ENCODE results near the gene SMPD3.

Gene SMPD3

DNA sequence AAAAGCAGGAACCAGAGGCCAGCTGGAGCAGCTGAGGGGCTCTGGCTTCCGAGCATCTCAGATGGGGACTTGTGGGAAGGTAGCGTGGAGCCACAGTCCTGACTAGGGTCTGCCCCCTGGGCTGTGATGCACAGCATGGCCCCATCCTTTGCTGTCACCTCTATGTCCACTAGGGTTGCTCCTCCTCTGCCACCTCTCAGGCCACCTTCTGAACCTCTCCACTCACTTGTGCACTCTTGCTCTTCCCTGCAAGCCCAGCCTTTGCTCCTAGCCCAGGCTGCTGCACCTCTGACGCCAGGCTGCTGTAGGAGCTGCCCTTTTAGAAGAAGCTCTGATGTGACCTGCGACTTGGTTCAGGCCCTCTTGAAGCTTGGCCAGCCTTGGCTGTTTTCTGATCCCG, 24.3 kb upstream of the SMPD3 start:
- DNase-seq (ENCODE audit: low read depth in 1 of 2, low spot score in 1 of 2), result no peak

- no peak for DNase-seq (ENCODE audit: low read depth in 1 of 2, low spot score in 1 of 2)
Observed at GRCh38 chr16:68470461-68471150, 22.3 kb upstream of the SMPD3 start.

GRCh38 chr16:68469796-68470460, 21.6 kb upstream of the SMPD3 start:
- DNase-seq (ENCODE audit: low read depth in 1 of 2, low spot score in 1 of 2), result no peak

DNA sequence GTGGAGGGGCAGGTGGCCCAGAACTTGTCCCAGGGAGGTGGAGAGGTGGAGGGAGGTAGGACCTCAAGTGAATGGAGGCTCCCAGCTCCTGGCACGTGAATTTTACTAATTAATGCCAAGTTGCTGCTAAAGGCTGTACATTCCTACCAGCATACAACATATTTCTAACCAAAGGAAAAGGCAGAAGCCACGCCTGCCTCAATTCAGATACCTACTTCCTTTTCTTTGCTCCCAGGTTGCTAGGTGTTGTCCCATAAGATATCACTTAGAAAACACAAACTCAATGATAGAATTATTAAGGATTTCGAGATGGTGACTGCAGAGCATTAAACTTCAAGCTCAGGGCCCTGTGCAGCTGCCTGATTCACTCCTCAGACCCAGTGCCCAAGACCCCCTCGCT, 20.5 kb upstream of the SMPD3 start:
- no peak for DNase-seq (ENCODE audit: low read depth in 1 of 2, low spot score in 1 of 2)

DNA sequence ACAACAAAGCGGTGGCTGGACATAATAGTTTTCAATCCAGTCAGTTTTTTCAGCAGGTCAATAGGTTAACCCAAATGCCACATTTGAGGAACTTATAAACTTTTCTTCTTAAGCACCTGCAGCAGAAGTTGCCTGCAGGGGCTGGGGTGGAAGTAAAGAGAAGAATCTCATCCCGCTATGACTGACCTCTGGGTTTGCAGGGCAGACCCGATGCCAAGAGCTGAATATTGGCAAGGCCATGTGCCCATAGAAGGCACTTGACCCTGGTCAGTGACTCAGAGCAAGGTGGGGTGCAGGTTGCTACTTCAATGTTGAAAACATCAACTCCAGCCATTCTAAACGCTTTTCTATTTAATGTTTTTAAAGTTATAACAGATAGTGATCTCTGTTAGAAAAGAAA, 17.9 kb upstream of the SMPD3 start:
- no peak for DNase-seq (ENCODE audit: low read depth in 1 of 2, low spot score in 1 of 2)

DNA sequence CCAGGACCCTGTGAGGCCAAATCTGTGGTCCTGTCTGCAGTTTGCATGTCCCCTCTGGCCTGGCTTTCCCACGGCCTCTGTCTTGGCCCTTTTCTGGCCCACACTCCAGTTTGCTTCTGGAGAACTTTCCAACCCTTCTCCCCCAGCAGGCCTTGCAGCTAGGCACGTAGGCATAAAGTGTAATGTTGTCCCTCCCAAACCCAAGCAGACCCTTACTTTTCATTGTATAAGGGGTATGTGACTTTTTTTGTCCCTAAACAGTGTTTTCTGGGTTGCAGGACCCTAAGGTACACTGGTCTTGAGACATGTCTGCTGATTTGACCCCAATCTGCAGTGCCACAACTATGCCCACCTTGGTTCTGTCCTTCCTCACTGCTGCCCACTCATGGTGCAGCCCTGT, 15.6 kb upstream of the SMPD3 start:
- no peak for DNase-seq (ENCODE audit: low read depth in 1 of 2, low spot score in 1 of 2)

DNA sequence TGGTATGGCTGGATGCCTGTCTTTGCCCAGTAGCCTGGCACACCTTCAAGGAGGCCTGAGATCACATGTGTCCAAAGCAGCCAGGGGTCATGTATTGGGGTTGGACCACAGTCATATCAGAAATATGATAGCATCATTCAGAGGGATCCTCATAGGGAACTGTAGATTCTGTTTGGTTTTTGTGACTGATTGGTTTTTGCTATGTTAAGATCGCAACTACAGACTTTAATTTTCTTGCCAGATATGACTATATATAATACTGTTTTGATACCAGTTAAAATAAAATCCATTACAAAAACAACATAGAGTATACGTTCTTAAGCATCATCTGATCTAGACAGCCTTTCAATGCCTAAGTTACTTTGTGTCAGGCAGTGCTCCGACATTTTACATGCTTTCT, 11.8 kb upstream of the SMPD3 start:
- no peak for DNase-seq (ENCODE audit: low read depth in 1 of 2, low spot score in 1 of 2)

- no peak for DNase-seq (ENCODE audit: low read depth in 1 of 2, low spot score in 1 of 2)
Observed at GRCh38 chr16:68459457-68459856, 11.1 kb upstream of the SMPD3 start.

DNA sequence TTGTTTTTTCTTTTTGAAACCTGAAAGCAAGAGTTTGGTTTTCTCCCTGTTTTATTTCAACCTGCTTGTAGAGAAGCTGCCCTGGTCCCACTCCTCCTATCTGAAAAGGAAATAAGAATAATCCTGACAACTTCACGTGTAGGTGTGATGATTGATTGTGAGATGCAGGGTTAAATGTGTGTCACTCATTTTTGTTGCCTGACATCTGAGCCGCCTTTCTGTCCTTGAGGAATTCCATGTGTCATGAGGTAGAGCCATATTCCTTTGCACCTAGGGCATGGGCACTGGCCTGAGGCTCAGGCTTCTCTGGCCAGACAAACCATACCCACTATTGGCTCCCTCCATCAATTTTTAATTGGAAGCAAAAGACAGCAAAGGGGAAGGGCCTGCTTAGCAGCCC, 10.2 kb upstream of the SMPD3 start:
- DNase-seq (ENCODE audit: low read depth in 1 of 2, low spot score in 1 of 2), result no peak

DNA sequence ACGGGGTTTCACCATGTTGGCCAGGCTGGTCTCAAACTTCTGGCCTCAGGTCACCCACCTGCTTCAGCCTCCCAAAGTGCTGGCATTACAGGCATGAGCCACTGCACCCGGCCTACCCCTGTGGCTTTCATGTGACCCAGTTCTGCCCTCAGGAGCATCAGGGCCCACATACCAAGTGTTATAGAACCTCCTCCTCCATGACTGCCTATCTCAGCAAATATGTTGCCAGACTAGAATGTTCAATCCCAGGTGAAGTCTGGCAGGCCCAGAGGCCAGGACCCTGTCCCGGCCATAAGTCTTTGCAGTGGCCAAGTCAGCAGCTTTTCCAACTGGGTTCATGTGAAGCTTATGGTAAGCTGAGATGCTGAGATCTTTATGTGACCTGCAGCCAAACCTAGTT, 9.8 kb upstream of the SMPD3 start:
- no peak for DNase-seq (ENCODE audit: low read depth in 1 of 2, low spot score in 1 of 2)

- no peak for DNase-seq (ENCODE audit: low read depth in 1 of 2, low spot score in 1 of 2)
Observed at GRCh38 chr16:68455631-68456030, 7.3 kb upstream of the SMPD3 start.

DNA sequence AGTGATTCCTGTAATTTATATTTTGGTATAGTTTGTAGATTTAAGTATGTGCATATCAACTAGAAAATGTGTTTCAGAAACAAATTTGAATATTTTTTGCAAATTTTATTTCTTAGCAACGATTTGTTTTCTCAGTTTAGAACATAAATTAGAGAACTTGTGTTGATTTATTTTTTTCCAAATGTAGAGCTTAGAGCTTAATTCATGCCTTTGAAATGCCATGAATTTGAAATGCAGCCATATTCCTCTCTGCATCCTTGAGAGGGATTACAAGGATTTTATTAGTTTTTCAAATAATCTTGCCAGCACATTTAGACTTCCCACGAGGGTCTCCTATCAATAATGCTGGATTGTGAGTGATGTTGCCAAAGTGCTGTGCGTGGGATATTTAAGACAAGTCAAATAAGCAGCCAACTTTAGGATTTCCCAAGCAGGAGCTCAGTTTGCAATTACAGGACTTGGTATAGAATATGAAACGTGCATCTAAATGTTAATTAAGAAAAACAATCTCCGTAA, 6.7 kb upstream of the SMPD3 start:
- DNase-seq (ENCODE audit: low read depth in 1 of 2, low spot score in 1 of 2), result no peak

- no peak for DNase-seq (ENCODE audit: low read depth in 1 of 2, low spot score in 1 of 2)
Observed at GRCh38 chr16:68453816-68454215, 5.5 kb upstream of the SMPD3 start.

DNA sequence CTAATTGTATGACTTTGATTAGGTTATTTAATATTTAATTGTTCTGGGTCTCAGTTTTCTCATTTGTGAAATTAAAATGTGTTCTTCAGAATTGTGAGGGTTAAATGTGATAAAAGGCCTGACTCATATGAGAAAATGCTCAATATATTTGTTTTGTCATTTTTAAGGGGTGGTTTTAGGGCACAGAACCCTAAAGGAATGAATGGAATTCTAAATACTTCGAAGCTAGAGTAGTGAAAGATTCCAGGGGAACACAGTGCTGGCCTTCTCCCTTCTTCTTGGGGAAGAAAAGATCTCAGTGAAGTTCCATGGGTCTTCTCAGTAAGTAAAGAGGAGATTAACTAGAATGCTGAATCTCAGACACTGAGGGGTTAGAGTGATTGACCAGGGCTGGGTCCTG, 3.9 kb upstream of the SMPD3 start:
- no peak for DNase-seq (ENCODE audit: low read depth in 1 of 2, low spot score in 1 of 2)

DNA sequence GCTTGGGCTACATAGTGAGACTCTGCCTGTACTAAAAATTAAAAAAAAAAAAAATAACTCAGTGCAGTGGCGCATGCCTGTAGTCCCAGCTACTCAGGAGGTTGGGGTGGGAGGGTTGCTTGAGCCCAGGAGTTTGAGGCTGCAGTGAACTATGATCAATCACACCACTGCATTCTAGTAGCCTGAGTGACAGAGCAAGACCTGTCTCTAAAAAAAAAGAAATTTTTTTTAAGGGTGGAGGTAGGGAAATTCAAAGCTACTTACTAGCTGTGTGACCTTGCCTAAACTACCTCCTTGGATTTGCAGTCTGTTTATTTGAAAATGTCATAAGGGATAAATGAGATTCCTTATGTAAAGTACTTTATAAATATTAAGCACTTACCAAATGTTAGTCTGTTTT, 3.4 kb upstream of the SMPD3 start:
- no peak for DNase-seq (ENCODE audit: low read depth in 1 of 2, low spot score in 1 of 2)

GRCh38 chr16:68450741-68451255, 2.5 kb upstream of the SMPD3 start:
- no peak for DNase-seq (ENCODE audit: low read depth in 1 of 2, low spot score in 1 of 2)

DNA sequence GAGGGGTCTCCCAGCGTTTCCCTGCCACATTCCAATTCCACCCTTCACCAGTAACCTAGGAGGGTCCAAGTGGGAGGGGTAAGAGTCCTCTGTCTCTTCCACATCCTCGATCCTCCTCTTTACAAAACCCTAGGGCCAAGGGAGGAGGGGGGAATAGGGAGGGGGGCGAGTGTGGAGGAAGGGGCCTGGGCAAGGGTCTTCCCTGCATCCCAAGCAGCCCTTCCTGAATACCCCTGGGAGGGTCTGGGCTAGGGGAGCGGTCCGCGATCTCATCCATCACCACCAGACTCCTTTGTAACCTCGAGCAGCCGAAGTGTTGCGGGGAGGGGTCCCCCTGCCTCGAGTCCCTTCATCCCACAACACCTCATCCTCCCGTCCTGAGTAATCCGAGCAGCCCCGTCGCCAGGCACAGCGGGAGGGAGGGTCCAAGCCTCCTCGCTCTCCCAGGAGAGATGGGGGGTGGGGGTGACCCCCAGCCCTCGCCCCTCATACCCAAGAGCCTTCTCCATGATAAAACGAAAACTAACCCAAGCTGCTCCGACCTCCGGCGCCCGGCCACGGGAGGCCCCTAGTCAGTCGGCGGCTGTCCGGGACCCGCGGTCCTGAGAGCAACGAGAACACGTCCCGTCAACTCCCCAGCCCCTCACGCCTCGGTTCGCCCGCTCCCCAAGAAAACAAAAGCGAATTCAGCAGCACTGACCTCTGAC, 502 bp downstream of the SMPD3 start:
- no peak for DNase-seq (ENCODE audit: low read depth in 1 of 2, low spot score in 1 of 2)

DNA sequence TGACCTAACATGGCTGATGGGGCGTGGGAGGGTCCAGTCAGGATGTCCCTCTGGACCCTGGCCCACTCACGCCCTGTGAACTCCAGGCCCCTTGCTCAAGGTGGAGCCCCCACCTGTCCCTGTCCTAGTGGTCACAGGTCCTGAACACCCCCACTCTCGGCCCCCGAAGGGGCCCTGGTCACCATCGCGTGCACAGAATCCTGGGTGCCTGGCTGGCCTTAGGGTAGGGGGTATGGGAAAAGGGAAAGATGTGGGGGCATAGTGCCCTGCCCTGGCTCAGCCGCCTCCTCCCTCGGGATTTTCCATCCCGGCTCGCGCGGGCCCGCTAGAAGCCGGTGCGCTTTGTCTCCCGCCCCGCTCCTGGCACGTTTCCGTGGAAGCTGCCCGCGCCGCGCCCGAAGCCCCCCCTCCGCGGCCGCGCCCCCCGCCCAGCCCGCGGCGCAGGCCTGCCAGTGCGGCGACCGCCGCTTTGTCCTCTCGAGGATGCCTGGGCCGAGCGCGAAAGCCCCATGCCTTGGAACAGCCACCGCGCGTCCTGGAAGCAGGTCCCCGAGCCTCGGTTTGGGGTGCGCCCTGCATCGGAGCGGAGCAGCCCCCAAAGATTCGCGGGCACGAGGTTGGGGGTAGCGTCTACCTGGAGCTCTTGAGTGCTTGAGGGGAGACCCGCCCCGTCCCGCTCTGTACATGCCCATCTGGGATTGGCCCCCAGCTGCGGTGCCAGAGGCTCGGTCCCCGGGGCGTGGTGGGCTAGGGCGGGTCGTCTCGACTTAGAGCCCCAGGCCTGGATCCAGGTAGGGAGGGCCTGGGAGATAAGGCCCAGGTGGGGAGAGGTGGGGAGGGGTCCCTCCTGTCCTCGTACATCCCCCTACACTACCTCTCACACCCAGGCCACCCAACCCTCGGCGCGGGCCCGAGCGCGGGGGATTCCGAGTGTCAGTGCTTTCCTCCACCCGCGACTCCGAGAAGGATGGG, 1.3 kb downstream of the SMPD3 start:
- no peak for DNase-seq (ENCODE audit: low read depth in 1 of 2, low spot score in 1 of 2)

GRCh38 chr16:68445458-68445857, 2.9 kb downstream of the SMPD3 start:
- no peak for DNase-seq (ENCODE audit: low read depth in 1 of 2, low spot score in 1 of 2)

GRCh38 chr16:68444056-68444657, 4.2 kb downstream of the SMPD3 start:
- no peak for DNase-seq (ENCODE audit: low read depth in 1 of 2, low spot score in 1 of 2)
